Measurements from ENCODE around the gene GGN.

Gene GGN, protein sequence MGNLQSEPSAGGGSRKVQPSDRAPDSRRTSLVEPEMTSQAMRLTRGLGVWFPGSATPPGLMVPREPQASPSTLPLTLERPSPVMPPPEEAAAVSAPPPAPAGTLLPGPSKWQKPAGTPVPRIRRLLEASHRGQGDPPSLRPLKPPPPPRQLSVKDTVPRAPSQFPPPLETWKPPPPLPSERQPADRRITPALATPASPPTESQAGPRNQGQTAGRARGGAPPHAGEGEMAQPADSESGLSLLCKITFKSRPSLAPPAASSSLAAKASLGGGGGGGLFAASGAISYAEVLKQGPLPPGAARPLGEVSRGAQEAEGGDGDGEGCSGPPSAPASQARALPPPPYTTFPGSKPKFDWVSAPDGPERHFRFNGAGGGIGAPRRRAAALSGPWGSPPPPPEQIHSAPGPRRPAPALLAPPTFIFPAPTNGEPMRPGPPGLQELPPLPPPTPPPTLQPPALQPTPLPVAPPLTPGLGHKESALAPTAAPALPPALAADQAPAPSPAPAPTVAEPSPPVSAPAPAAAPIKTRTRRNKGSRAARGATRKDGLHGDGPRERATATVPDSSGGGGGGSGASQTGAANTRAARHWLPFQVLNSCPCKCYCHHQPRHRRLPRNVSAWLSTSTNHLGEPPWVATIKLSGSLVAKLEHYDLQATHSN

DNA sequence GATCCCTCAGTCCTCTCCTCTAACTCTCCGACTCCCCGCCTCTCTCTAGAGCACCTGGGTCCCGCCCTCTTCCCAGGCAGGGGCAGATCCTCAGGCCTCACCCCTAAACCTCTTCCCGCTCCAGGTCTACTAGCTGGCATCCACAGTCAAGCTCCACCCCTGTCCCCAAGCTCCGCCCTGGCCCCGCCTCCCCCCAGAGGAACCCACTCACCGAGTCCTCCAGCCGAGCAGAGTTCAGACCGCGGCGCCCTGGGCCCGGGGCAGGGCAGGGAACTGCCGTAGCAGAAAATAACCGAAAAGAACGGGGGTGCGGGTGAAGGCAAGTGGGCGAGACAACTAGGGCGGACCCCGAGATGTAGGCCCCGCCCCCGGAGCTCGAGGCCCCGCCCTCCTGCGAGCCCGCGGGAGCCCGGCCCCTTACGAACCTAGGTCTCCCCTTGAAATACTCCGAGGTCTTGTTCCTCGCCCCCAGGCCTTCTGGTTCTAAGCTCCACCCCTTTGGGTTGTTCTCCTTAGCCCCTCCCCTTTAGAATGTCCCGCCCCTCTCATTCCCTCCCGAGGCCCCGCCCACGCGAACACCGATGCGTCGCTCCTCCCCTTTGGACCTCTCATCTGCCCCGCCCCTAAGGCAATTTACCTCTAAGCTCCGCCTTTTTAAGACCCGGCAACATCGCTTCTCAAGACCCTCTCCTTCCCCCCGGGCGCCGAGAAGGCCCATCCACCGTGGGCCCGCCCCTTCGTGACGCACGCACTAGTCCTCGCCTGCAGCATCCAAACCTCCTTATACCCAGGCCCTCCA, at the start of gene GGN:
Gene GGN, minus strand, starts transcription at position 485 of the 799 bp plus-strand sequence. CDS start 773 bp downstream, outside the sequence.
- TF ChIP-seq RAD21 (IDR thresholded peaks at IDR 0.05; ENCODE audit: low read depth) (0 out of 2 replicates have a peak, but pooled peaks have one; percentile 1), YY1 (IDR thresholded peaks at IDR 0.05; ENCODE audit: low read depth) (no peak)
- TF ChIP-seq, protein P1, sequence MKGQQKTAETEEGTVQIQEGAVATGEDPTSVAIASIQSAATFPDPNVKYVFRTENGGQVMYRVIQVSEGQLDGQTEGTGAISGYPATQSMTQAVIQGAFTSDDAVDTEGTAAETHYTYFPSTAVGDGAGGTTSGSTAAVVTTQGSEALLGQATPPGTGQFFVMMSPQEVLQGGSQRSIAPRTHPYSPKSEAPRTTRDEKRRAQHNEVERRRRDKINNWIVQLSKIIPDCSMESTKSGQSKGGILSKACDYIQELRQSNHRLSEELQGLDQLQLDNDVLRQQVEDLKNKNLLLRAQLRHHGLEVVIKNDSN (IDR thresholded peaks at IDR 0.05): no peak

DNA sequence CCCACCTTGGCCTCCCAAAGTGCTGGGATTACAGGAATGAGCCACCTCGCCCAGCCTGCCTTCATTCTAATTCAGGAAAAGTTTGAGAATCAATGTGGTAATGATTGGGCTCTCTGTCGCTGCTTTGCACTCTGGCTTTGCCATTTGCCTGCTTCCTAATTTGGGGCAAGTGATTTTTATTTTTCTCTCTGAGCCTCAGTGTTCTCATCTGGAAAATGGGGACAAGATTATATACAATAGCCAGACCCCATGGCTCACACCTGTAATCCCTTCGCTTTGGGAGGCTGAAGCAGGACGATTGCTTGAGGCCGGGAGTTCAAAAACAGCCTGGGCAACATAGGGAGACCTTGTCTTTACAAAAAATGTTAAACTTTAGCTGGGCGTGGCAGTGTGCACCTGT, 49.5 kb upstream of the GGN start:
- TF ChIP-seq NFIC (IDR thresholded peaks at IDR 0.05): no peak
- no peak for TF ChIP-seq RAD21 (IDR thresholded peaks at IDR 0.05; ENCODE audit: low read depth)
- no peak for TF ChIP-seq EP300 (IDR thresholded peaks at IDR 0.05; ENCODE audit: borderline replicate concordance)
- TF ChIP-seq YY1 (IDR thresholded peaks at IDR 0.05; ENCODE audit: low read depth): no peak
- TF ChIP-seq, protein P2, sequence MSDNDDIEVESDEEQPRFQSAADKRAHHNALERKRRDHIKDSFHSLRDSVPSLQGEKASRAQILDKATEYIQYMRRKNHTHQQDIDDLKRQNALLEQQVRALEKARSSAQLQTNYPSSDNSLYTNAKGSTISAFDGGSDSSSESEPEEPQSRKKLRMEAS (IDR thresholded peaks at IDR 0.05): no peak
- no peak for TF ChIP-seq TAF1 (IDR thresholded peaks at IDR 0.05; ENCODE audit: low read depth)
- no peak for TF ChIP-seq FOXM1 (IDR thresholded peaks at IDR 0.05; ENCODE audit: borderline replicate concordance, low read depth)
- TF ChIP-seq TEAD4 (IDR thresholded peaks at IDR 0.05): no peak
- TF ChIP-seq ZBTB7A (IDR thresholded peaks at IDR 0.05; ENCODE audit: low read depth): no peak
- no peak for TF ChIP-seq CREB1 (IDR thresholded peaks at IDR 0.05; ENCODE audit: low read depth)
- no peak for TF ChIP-seq EGR1 (IDR thresholded peaks at IDR 0.05)
- TF ChIP-seq CEBPB (IDR thresholded peaks at IDR 0.05): no peak
- TF ChIP-seq TCF12 (IDR thresholded peaks at IDR 0.05; ENCODE audit: low read depth): no peak
- TF ChIP-seq, protein P3, sequence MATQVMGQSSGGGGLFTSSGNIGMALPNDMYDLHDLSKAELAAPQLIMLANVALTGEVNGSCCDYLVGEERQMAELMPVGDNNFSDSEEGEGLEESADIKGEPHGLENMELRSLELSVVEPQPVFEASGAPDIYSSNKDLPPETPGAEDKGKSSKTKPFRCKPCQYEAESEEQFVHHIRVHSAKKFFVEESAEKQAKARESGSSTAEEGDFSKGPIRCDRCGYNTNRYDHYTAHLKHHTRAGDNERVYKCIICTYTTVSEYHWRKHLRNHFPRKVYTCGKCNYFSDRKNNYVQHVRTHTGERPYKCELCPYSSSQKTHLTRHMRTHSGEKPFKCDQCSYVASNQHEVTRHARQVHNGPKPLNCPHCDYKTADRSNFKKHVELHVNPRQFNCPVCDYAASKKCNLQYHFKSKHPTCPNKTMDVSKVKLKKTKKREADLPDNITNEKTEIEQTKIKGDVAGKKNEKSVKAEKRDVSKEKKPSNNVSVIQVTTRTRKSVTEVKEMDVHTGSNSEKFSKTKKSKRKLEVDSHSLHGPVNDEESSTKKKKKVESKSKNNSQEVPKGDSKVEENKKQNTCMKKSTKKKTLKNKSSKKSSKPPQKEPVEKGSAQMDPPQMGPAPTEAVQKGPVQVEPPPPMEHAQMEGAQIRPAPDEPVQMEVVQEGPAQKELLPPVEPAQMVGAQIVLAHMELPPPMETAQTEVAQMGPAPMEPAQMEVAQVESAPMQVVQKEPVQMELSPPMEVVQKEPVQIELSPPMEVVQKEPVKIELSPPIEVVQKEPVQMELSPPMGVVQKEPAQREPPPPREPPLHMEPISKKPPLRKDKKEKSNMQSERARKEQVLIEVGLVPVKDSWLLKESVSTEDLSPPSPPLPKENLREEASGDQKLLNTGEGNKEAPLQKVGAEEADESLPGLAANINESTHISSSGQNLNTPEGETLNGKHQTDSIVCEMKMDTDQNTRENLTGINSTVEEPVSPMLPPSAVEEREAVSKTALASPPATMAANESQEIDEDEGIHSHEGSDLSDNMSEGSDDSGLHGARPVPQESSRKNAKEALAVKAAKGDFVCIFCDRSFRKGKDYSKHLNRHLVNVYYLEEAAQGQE (IDR thresholded peaks at IDR 0.05; ENCODE audit: low read depth): no peak
- TF ChIP-seq, protein P1 (IDR thresholded peaks at IDR 0.05): no peak

DNA sequence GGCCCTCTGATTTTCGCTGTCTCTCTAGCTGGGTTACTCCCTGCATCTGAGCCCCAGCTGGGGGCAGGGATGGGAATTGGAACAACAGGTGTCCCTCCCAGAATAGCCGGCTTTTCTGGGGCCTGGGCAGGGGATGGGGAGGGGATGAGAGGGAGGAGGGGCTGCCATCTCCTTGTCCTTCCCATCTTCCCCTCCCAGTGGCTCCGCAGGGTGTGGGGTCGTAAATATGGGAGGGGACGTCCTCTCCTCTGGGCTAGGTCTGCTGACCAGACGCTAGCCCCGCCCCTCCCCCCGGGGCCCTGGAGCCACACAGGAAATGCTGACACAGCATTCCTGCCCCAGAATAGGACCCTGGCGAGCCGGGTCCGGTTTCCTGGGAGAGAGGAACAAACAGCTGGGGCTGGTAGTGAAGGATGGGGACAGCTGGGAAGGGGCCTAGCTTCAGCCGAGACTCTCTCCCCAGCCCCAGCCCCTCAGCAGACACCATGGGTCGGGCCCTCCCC, 46.8 kb upstream of the GGN start:
- TF ChIP-seq CEBPB (IDR thresholded peaks at IDR 0.05) (no peak), FOXM1 (IDR thresholded peaks at IDR 0.05; ENCODE audit: borderline replicate concordance, low read depth) (no peak), TAF1 (IDR thresholded peaks at IDR 0.05; ENCODE audit: low read depth) (no peak), EGR1 (IDR thresholded peaks at IDR 0.05) (no peak), NFIC (IDR thresholded peaks at IDR 0.05) (no peak), ZBTB7A (IDR thresholded peaks at IDR 0.05; ENCODE audit: low read depth) (no peak), TCF12 (IDR thresholded peaks at IDR 0.05; ENCODE audit: low read depth) (no peak), EP300 (IDR thresholded peaks at IDR 0.05; ENCODE audit: borderline replicate concordance) (no peak), TEAD4 (IDR thresholded peaks at IDR 0.05) (no peak), CREB1 (IDR thresholded peaks at IDR 0.05; ENCODE audit: low read depth) (no peak)
- TF ChIP-seq, protein P3 (IDR thresholded peaks at IDR 0.05; ENCODE audit: low read depth): no peak
- TF ChIP-seq, protein P2 (IDR thresholded peaks at IDR 0.05): no peak
- TF ChIP-seq, protein P1 (IDR thresholded peaks at IDR 0.05): no peak

DNA sequence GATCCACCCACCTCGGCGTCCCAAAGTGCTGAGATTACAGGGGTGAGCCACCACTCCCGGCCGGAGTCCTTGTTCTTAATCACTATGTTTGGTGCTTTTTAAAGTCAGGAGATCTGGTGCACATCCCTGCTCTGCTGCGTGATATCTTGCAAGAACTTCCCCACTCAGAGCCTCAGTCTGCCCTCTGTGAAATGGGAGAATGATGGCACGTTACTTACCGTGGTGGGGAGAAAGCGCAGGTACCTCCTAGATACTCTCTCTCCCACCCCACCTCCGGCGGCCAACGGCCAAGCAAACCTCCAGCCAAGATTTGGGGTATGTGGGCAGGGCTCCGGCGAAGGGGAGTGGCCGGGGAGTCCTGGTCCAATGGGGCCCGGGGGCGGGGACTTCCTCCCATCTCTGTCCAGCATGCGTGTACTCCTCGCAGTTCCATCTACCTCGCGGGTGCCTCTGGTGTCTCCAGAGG, 45.5 kb upstream of the GGN start, which contains the start of gene RYR1:
Gene RYR1, plus strand, starts transcription at position 424 of the 466 bp plus-strand sequence. CDS start 139 bp downstream, outside the sequence.
- TF ChIP-seq CEBPB (IDR thresholded peaks at IDR 0.05): no peak
- TF ChIP-seq, protein P2 (IDR thresholded peaks at IDR 0.05): peak; percentile 37; the same call in 1 of the 2 replicates
- TF ChIP-seq, protein P3 (IDR thresholded peaks at IDR 0.05; ENCODE audit: low read depth): peak; percentile 67

Measured in Ishikawa (cell line).